HepG2 (cell line): Measurements from ENCODE around the gene BMPR1B. TPM values are rescaled to one million over a fixed set of nuclear protein-coding genes. Genes with fewer than 3 reads are reported as not detected.

Experiments
- ATAC-seq: fragments of 200-7000 bp; cut with Tn5 transposase; 3 replicates; pipeline ENCODE4 v1.9.1; 2020; ENCODE audit warnings: mild to moderate bottlenecking, moderate library complexity
- BruUV-seq: library from RNA; stranded (reverse); fragments of 400-500 nt; replicated peaks from 2 replicates; lab custom pipeline; 2021; lab: Mats Ljungman, UMichigan
- CTCF ChIA-PET: fragments of 300-600 bp; formaldehyde crosslinking; extraction: SDS; loops from one replicate; lab custom pipeline; 2021; ENCODE audit warnings: low total read pairs, inconsistent platforms, low intra/inter-chr PET ratio; lab: Yijun Ruan, JAX
- POLR2A ChIA-PET: fragments of 350-600 bp; sonication (Branson Sonifier 250); formaldehyde crosslinking; loops from one replicate; lab custom pipeline; 2020; ENCODE audit warnings: antibody characterized with exemption, inconsistent platforms; lab: Yijun Ruan, JAX
- DNase-seq: peaks from one replicate; pipeline ENCODE4 v3.0.0-alpha.2; 2015; ENCODE audit warnings: low spot score
- FAIRE-seq: peaks from 3 replicates; lab custom pipeline; 2011; peaks lifted over from hg19 to GRCh38; lab: Jason Lieb, UNC
- H2AFZ ChIP-seq: one replicate; pipeline ENCODE4 v1.6.1; 2011; ENCODE audit warnings: low read length, inconsistent platforms
- H3K27ac ChIP-seq: fragments of 300-600 bp; 3 replicates; pipeline ENCODE4 v1.8.0; 2011; ENCODE audit warnings: mixed run types, mild to moderate bottlenecking, mixed read lengths, low read length, inconsistent platforms; ENCODE audit not compliant: insufficient read depth; ENCODE audit errors: extremely low read length
- H3K27me3 ChIP-seq, 2 experiments: fragments of 200-600 bp in 1 of 2; 2 replicates in 1 of 2; 3 replicates in 1 of 2; pipeline versions ENCODE4 v1.6.0 to v1.8.0; 2011; ENCODE audit warnings: low read length in 2 of 2, mild to moderate bottlenecking in 2 of 2, moderate library complexity in 2 of 2, inconsistent platforms in 1 of 2; ENCODE audit not compliant: insufficient read depth in 2 of 2, control insufficient read depth in 1 of 2
- H3K36me3 ChIP-seq, 2 experiments: fragments of 200-600 bp in 1 of 2; replicated peaks in 1 of 2; 2 replicates in 1 of 2; 3 replicates in 1 of 2; pipeline versions ENCODE4 v1.5.1 to v1.8.0; 2011; ENCODE audit warnings: low read length in 2 of 2, inconsistent platforms in 1 of 2; ENCODE audit not compliant: insufficient read depth in 2 of 2, control insufficient read depth in 1 of 2
- H3K4me1 ChIP-seq: 2 replicates; pipeline ENCODE4 v1.5.1; 2012; ENCODE audit warnings: low read length, inconsistent platforms; ENCODE audit not compliant: insufficient read depth
- H3K4me2 ChIP-seq: 2 replicates; pipeline ENCODE4 v1.6.0; 2011; ENCODE audit warnings: low read depth, low read length, inconsistent platforms
- H3K4me3 ChIP-seq, 3 experiments: fragments of 200-600 bp in 1 of 3; sonication (generic), shearing (Covaris generic) in 1 of 3; replicated peaks in 1 of 3; 2 replicates each; pipeline ENCODE4 v1.5.1; 2011 to 2016; ENCODE audit warnings: low read length in 3 of 3, inconsistent platforms in 2 of 3, low read depth in 2 of 3, mild to moderate bottlenecking in 2 of 3, control low read depth in 1 of 3, mixed read lengths in 1 of 3; ENCODE audit not compliant: insufficient read depth in 1 of 3
- H3K79me2 ChIP-seq: one replicate; pipeline ENCODE4 v1.6.1; 2011; ENCODE audit warnings: low read length, inconsistent platforms; ENCODE audit not compliant: insufficient read depth
- H3K9ac ChIP-seq: 2 replicates; pipeline ENCODE4 v1.6.0; 2011; ENCODE audit warnings: mild to moderate bottlenecking, low read depth, low read length, inconsistent platforms; ENCODE audit not compliant: insufficient read depth
- H3K9me3 ChIP-seq: 2 replicates; pipeline ENCODE4 v1.5.1; 2012; ENCODE audit warnings: mild to moderate bottlenecking, low read length
- H4K20me1 ChIP-seq: 2 replicates; pipeline ENCODE4 v1.6.0; 2011; ENCODE audit warnings: inconsistent platforms, mild to moderate bottlenecking, low read length, moderate library complexity; ENCODE audit not compliant: insufficient read depth
- ISX ChIP-seq: sonication (generic); formaldehyde crosslinking; conservative IDR thresholded peaks from 2 replicates; pipeline ENCODE4 v1.5.0; 2020; ENCODE audit warnings: missing genetic modification reagents
- KDM2A ChIP-seq: sonication (generic); formaldehyde crosslinking; IDR thresholded peaks from 2 replicates; pipeline ENCODE4 v1.4.0; 2020; ENCODE audit warnings: low read depth, missing genetic modification reagents, borderline replicate concordance
- MEIS2 ChIP-seq: sonication (generic); formaldehyde crosslinking; IDR thresholded peaks from 2 replicates; pipeline ENCODE4 v1.9.0; 2021; ENCODE audit warnings: mild to moderate bottlenecking, missing genetic modification reagents
- PAX8 ChIP-seq: sonication (generic); formaldehyde crosslinking; IDR thresholded peaks from 2 replicates; pipeline ENCODE4 v1.8.0; 2022; ENCODE audit warnings: mild to moderate bottlenecking, missing genetic modification reagents, borderline replicate concordance
- SRY ChIP-seq: sonication (generic); formaldehyde crosslinking; IDR thresholded peaks from 2 replicates; pipeline ENCODE4 v1.8.0; 2022; ENCODE audit warnings: mild to moderate bottlenecking, missing genetic modification reagents
- ZSCAN29 ChIP-seq: sonication (generic); formaldehyde crosslinking; conservative IDR thresholded peaks from 2 replicates; pipeline ENCODE4 v1.4.0; 2020; ENCODE audit warnings: mild to moderate bottlenecking, missing genetic modification reagents
- WGBS: methylation state at CpG from one replicate; pipeline ENCODE4 v1.1.6; 2017; ENCODE audit warnings: low lambda C conversion rate; 5-methylcytosine and 5-hydroxymethylcytosine counted together
- in situ Hi-C: cut with HindIII; loops from 2 replicates; pipeline ENCODE4 v1.10.0; 2017; ENCODE audit warnings: low pct_unique_long_range_greater_than_20kb; ENCODE audit not compliant: extremely low pct_ligation_motif_present
- intact Hi-C: fragments of 100-400 bp; cut with micrococcal nuclease; formaldehyde crosslinking; loops from one replicate; pipeline ENCODE4 v1.10.0; 2022; ENCODE audit not compliant: unreplicated experiment
- polyA plus RNA-seq, 8 experiments: library from polyadenylated mRNA; depleted of rRNA in 3 of 8; stranded (reverse) in 7 of 8; unstranded in 1 of 8; fragments of >200 nt; fragmentation: Illumina TruSeq in 4 of 8; extraction: Trizol in 4 of 8; gene quantifications; 2 replicates each; pipeline versions ENCODE4 v1.2.1 to v1.2.3, GENCODE V29; 2011 to 2016; ENCODE audit warnings: low read depth in 4 of 8, missing spikeins in 1 of 8, mixed read lengths in 1 of 8; ENCODE audit not compliant: insufficient read depth in 1 of 8
- total RNA-seq, 5 experiments: library from RNA; depleted of rRNA; stranded (reverse); fragments of >200 nt; fragmentation: Illumina TruSeq; extraction: Trizol; gene quantifications; 2 replicates each; pipeline ENCODE4 v1.2.3, GENCODE V29; 2016; ENCODE audit warnings: low read depth in 1 of 5
- TF ChIP-seq, protein P1 (sequence below): sonication (generic); formaldehyde crosslinking; IDR thresholded peaks from 2 replicates; pipeline ENCODE4 v1.5.1; 2020; ENCODE audit warnings: mild to moderate bottlenecking, moderate library complexity, missing genetic modification reagents
- TF ChIP-seq, protein P2 (sequence below): sonication (generic); formaldehyde crosslinking; IDR thresholded peaks from 2 replicates; pipeline ENCODE4 v1.8.1; 2023; ENCODE audit warnings: missing genetic modification reagents, inconsistent platforms, borderline replicate concordance
- TF ChIP-seq, protein P3 (sequence below): sonication (generic); formaldehyde crosslinking; IDR thresholded peaks from 2 replicates; pipeline ENCODE4 v1.9.0; 2022; ENCODE audit warnings: low read depth, missing genetic modification reagents

BMPR1B gene
- total and polyA plus RNA-seq, 2 of the 13 experiments (the other 11 are each of a cell fraction or from before 2014, with no cell fraction given) = 0.07 TPM; not detected in 1

DNA sequence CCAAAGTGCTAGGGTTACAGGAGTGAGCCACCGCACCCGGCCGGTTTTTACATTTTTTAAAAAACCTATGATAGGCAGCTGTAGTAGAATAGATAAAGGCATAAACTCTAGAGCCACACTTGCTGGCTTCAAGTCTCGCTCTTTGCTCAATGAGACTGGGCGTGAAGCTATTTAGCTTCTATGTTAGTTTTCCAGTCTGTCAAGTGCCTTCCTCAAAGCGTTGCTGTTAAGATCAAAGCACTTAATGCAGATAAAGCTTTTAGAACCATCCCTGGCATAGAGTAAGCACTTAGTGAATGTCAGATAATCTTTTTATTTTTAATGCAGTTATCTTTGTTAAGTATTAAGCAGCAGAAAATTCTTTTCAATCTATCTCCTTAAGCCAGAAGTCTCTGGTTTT, 42.0 kb upstream of the BMPR1B start (continued):
- TF ChIP-seq ZSCAN29 (no peak), MEIS2 (CRISPR knock-in tag) (no peak), KDM2A (CRISPR knock-in tag) (no peak)
- TF ChIP-seq, protein P1, sequence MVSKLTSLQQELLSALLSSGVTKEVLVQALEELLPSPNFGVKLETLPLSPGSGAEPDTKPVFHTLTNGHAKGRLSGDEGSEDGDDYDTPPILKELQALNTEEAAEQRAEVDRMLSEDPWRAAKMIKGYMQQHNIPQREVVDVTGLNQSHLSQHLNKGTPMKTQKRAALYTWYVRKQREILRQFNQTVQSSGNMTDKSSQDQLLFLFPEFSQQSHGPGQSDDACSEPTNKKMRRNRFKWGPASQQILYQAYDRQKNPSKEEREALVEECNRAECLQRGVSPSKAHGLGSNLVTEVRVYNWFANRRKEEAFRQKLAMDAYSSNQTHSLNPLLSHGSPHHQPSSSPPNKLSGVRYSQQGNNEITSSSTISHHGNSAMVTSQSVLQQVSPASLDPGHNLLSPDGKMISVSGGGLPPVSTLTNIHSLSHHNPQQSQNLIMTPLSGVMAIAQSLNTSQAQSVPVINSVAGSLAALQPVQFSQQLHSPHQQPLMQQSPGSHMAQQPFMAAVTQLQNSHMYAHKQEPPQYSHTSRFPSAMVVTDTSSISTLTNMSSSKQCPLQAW = no peak

DNA sequence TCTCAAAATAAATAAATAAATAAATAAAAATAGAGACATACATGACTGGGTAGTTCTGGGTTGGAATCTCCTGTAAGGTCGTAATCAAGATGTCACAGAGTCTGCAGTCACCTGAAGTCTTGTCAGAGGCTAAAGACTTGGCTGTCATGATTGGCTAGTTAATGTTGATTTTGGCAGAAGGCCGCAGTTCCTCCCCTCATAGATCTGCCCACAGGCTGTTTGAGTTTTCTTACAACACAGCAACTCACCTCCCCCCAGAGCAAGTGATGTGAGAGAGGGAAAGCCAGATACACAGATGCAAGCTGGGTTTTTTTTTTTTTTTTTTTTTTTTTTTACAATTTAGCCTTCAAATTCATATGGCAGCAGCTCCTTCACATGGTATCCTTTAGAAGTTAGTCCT, 36.4 kb upstream of the BMPR1B start:
- no peak for DNase-seq
- H3K9me3 ChIP-seq = no peaks in the 10 kb centered on the region
- intact Hi-C loops (loop anchor here (5.0 kb wide), 1 partner anchor 1964 kb away; no protein-coding TSS in a partner anchor), in situ Hi-C loops (no loop called here)
- BruUV-seq = no TSS peak
- no peak for FAIRE-seq
- no peak overlapping the region for H3K4me3 ChIP-seq
- no peak overlapping the region for H3K9ac ChIP-seq
- no peaks in the 10 kb centered on the region for H3K27me3 ChIP-seq
- no peak overlapping the region for H2AFZ ChIP-seq
- ATAC-seq = no peak
- TF ChIP-seq ISX (CRISPR knock-in tag) (no peak), PAX8 (CRISPR knock-in tag) (no peak), SRY (CRISPR knock-in tag) (no peak)
- TF ChIP-seq, protein P2, sequence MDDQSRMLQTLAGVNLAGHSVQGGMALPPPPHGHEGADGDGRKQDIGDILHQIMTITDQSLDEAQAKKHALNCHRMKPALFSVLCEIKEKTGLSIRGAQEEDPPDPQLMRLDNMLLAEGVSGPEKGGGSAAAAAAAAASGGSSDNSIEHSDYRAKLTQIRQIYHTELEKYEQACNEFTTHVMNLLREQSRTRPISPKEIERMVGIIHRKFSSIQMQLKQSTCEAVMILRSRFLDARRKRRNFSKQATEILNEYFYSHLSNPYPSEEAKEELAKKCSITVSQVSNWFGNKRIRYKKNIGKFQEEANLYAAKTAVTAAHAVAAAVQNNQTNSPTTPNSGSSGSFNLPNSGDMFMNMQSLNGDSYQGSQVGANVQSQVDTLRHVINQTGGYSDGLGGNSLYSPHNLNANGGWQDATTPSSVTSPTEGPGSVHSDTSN (CRISPR knock-in tag) = no peak
- TF ChIP-seq, protein P3, sequence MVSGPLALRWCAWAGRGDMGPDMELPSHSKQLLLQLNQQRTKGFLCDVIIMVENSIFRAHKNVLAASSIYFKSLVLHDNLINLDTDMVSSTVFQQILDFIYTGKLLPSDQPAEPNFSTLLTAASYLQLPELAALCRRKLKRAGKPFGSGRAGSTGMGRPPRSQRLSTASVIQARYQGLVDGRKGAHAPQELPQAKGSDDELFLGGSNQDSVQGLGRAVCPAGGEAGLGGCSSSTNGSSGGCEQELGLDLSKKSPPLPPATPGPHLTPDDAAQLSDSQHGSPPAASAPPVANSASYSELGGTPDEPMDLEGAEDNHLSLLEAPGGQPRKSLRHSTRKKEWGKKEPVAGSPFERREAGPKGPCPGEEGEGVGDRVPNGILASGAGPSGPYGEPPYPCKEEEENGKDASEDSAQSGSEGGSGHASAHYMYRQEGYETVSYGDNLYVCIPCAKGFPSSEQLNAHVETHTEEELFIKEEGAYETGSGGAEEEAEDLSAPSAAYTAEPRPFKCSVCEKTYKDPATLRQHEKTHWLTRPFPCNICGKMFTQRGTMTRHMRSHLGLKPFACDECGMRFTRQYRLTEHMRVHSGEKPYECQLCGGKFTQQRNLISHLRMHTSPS (CRISPR knock-in tag) = no peak
- no peak overlapping the region for H3K27ac ChIP-seq
- H3K4me1 ChIP-seq = peaks cover 9% of the 10 kb centered on the region; the same call in 1 of the 2 replicates
- POLR2A ChIA-PET = no interaction called here
- no peaks in the 10 kb centered on the region for H4K20me1 ChIP-seq
- WGBS = 25% methylated on average over 2 of the region's 2 CpGs
- H3K4me2 ChIP-seq = no peak overlapping the region
- no peaks in the 10 kb centered on the region for H3K36me3 ChIP-seq
- CTCF ChIA-PET = no interaction called here
- H3K79me2 ChIP-seq = no peaks in the 10 kb centered on the region
